Measurements from ENCODE around the gene TP53BP1.

The TP53BP1 gene

DNA sequence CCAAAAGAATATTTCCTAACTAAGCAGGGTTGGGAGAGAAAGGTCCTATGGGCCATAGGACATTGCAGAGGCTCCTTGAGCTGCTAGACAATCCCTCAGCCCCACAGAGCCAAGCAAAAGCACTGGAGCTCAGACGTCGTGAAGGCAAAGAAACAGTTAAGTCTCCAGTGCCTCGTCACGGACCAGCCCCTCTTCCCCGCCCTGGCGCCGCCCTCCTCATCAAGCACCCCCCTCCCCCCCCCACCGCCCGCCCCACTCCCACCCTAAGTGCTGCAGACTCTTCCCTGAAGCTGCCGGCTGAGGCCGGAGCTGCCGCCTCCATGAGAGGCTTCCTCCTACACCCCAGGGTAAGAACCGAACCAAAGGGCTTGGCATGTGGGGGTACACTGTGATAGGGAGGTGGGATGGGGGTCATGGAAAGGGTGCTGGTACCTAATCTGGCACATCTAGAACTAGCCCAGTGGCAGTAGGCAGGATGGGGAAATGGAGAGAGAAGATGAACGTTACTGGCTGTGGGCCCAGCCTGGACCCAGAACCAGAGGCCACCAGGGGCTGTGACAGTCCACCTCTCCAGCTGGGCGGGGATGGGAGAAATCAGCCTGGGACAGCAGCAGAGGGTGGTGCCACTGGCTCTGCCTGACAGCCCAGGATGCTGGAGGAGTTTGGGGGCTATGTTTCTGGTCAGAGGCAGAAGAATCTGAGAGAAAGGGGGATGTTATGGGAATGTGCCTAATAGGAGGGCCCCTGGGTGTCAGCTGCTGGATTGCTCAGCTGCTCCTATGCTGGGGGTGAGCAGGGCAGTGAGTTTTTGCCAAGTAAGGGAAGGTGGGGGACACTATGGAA lies 24.6 kb upstream of the TP53BP1 start, which contains the start of gene MAP1A:
Gene MAP1A, plus strand, starts transcription at position 255 of the 843 bp plus-strand sequence. CDS start 3,866 bp downstream, outside the sequence.
- no peak for DNase-seq

- DNase-seq: no peak
Measured at GRCh38 chr15:43516801-43517353, 23.9 kb upstream of the TP53BP1 start.

DNA sequence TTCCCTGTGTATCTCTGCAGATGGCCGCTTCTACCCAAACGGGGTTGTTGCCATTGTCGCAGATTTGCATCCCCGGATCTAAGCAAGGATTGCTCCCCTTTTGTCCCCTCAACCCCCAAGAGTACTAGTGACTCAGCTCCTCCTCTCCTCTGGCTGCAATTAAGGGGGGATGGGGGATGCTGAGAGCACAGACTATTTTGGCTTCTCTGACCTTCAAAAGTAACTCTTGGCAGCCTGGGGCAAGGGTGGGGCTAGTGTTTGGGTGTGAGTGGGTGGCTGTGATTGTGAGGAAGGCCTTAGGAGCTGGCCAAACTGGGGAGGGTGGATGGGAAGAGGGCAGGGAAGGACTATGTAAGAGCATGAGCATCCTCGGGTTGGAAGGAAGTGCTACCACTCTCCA lies 23.2 kb upstream of the TP53BP1 start:
- DNase-seq: no peak

GRCh38 chr15:43515741-43516140 lies 22.8 kb upstream of the TP53BP1 start:
- DNase-seq: no peak

GRCh38 chr15:43514241-43515057 lies 21.5 kb upstream of the TP53BP1 start:
- no peak for DNase-seq

DNA sequence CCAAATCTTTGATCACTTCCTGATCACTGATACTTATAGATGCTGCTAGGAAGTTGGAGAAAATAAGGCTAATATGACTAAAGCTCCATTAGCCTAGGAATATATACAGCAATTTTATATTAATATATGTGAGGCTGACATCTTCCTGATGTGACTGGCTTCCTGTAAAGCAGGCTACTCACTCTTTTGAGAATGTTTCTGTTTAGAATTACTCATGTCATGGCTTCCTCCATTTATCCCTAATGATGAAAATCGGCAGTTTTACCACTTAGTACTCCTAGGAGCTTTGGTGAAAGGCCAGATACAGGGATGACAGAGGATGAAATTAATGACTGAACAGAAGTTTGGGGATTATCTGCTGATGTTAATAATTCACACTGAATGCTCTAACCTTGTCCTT lies 20.6 kb upstream of the TP53BP1 start:
- DNase-seq: no peak

GRCh38 chr15:43511012-43511885 lies 18.3 kb upstream of the TP53BP1 start:
- no peak for DNase-seq

GRCh38 chr15:43510200-43511011 lies 17.4 kb upstream of the TP53BP1 start:
- peak; percentile 97 for DNase-seq

GRCh38 chr15:43509660-43510199 lies 16.8 kb upstream of the TP53BP1 start:
- DNase-seq: no peak

DNA sequence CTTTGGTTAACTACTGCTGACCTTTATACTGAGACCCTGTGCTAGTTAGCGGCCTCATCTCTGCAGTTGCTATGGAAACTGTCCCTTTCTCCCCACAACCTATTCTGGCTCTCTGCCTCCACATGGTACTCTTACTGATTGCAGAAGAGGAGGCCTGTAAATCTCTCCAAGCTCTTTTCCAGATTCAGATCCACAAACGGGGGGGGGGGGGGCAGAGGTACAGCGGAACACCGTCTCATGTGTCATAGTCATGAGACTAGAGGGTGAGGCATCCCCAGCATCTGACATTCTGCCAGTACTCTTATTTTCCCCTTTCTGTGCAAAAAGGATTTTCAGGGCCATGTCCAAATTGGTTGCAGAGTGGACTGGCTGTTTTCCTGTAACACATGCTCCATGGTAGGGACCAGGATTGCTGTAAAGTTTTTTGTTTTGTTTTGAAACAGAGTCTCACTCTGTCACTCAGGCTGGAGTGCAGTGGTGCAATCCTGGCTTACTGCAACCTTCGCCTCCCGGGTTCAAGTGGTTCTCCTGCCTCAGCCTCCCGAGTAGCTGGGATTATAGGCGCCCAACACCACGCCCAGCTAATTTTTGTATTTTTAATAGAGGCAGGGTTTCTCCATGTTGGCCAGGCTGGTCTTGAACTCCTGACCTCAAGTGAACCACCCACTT lies 16.2 kb upstream of the TP53BP1 start:
- no peak for DNase-seq

GRCh38 chr15:43508421-43508820 lies 15.5 kb upstream of the TP53BP1 start:
- DNase-seq: no peak

DNA sequence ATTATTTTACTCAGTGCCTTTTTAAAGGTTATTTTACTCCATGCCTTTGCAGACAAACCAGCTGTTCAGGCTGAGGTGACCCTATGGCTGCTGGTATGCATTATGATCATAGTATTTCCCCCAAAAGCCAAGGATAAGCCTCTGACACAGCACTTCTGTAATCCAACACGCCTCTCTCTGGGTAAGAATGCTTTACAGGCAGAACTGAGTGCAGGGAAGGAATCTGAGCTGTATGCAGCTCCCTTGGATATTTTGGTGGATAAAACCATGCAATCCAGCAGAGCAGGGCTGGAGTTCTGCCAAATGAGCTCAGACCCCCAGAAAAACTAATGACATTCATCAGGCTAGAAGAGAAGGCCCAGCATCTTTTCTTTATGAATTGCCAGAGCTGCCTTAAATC lies 12.8 kb upstream of the TP53BP1 start:
- no peak for DNase-seq

DNA sequence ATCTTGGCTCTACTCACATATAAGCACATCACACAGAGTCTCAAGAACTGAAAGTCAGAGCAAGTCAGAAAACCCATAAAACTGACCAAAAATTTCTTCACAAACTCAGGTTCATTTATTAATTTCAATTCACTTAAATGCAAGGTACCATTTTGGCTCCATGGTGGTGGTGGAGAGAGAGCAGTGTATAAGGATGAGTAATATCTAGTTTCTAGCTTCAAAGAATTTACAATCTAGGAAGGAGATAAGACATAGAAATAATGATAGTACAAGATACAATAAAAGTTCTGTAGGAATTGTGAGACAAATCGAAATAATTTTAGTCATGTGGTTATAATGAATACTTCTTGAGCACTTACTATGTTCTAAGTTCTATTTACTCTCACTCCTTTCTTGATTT lies 6.7 kb upstream of the TP53BP1 start:
- DNase-seq: no peak

DNA sequence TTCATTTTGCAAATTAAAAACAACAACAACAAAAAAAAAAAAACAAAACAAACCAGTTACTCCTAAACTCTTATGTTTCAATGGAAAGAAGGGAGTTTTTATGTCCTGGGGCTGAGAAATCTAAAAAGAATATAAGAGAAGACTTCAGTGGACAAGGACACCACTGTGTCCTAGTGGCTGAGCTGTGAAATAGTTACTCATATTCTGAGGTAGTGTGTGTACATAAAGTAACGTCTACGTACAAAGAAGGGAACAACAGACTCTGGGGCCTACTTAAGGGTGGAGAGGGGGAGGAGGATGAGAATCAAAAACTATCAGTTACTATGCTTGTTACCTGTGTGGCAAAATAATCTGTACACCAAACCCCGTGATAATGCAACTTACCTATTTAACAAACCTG lies 6.0 kb upstream of the TP53BP1 start:
- DNase-seq: no peak

- no peak for DNase-seq
Measured at GRCh38 chr15:43493703-43494472, 932 bp upstream of the TP53BP1 start.

GRCh38 chr15:43492266-43492665 lies 690 bp downstream of the TP53BP1 start:
- DNase-seq: no peak

DNA sequence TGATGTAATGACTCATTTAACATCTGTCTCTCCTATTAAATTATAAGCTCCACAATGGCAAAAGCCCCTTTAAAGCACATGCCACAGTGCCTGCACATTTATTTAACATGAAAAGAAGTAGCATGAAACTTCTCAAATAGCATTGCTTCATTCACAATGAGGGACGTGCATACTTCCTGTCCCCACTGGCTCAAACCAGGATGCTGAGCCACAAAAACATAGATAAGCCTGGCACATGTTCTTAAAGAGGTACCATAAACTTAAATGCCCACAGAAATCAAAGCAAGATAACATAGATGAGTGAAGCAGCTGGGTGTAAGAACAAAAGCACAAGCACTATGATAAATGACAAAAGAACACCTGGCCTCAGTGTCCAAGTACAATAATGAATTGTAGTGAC lies 3.8 kb downstream of the TP53BP1 start:
- DNase-seq: no peak

DNA sequence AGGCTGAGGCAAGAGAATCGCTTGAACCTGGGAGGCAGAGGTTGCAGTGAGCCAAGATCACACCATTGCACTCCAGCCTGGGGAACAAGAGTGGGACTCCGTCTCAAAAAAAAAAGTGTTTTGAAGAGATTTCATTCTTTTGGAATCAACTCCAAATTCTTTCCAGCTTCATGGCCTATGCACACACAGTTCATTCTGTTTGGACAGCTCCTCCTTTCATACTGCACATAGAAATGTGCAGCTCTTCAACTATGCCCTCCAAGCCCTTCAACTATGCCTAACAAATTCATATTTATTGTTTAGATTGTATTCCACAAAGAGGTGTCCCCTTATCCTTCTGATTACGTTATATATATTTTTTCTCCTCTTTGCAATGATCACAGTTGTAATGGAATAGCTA lies 4.2 kb downstream of the TP53BP1 start:
- no peak for DNase-seq

DNA sequence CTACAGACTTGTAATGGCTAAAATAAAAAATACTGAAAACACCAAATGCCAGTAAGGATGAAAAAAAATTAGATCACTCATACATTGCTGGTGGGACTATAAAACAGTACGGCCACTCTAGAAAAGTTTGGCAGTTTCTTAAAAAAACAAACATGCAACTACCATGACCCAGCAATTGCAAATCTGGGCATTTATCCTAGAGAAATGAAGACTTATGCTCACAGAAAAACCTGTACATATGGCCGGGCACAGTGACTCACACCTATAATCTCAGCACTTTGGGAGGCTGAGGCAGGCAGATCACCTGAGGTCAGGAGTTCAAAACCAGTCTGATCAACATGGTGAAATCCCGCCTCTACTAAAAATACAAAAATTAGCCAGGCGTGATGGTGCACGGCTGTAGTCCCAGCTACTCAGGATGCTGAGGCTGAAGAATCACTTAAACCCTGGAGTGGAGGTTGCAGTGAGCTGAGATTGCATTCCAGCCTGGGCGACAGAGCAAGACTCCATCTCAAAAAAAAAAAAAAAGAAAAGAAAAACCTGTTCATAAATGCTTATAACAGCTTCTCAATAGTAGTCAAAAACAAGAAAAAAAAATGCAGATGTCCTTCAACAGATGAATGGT lies 5.6 kb downstream of the TP53BP1 start:
- no peak for DNase-seq

GRCh38 chr15:43484455-43484854 lies 8.5 kb downstream of the TP53BP1 start:
- DNase-seq: no peak
